ENCODE data around the gene CHRM4. TPM values are rescaled to one million over a fixed set of nuclear protein-coding genes. Genes with fewer than 3 reads are reported as not detected.

CHRM4 gene
- total RNA-seq, 1 experiment from 2014 or later: 1.1 TPM

GRCh38 chr11:46438211-46438610 is 46.6 kb upstream of the CHRM4 start:
- Histone ChIP-seq H3K27me3 (ENCODE audit: insufficient read depth, low read length) (no peaks in the 10 kb centered on the region), H3K27ac (ENCODE audit: low read depth, low read length) (no peak overlapping the region), H3K9me3 (ENCODE audit: control insufficient read depth in 1 of 2, insufficient read depth in 1 of 2, low read depth in 1 of 2, low read length in 2 of 2) (no peaks in the 10 kb centered on the region), H3K4me1 (ENCODE audit: control insufficient read depth in 1 of 2, insufficient read depth in 2 of 2, low read length in 2 of 2) (no peaks in the 10 kb centered on the region), H3K9ac (ENCODE audit: low read length) (no peak overlapping the region), H3K36me3 (ENCODE audit: control insufficient read depth in 1 of 2, insufficient read depth in 2 of 2, low read length in 2 of 2) (peaks cover 5 to 9% of the 10 kb centered on the region in 2 experiments; a peak in 1 of 4 replicates), H4K20me1 (ENCODE audit: insufficient read depth) (no peaks in the 10 kb centered on the region), H3K4me2 (ENCODE audit: low read length) (no peak overlapping the region), H2AFZ (ENCODE audit: low read depth, low read length, poor library complexity, severe bottlenecking) (no peak overlapping the region), H3K4me3 (replicated peaks in 1 of 2; ENCODE audit: low read depth in 1 of 2, low read length in 2 of 2) (no peak overlapping the region), H3K79me2 (ENCODE audit: insufficient read depth, low read length) (no peaks in the 10 kb centered on the region), H3K9me2 (ENCODE audit: insufficient read depth) (no peaks in the 10 kb centered on the region)
- POLR2A ChIA-PET: no interaction called here
- TF ChIP-seq SIN3A (IDR thresholded peaks at IDR 0.05; ENCODE audit: low read depth) (no peak), CBX3 (IDR thresholded peaks at IDR 0.05; ENCODE audit: low read depth) (no peak), MAX (IDR thresholded peaks at IDR 0.05) (no peak), EZH2phosphoT487 (IDR thresholded peaks at IDR 0.05; ENCODE audit: borderline replicate concordance) (no peak), POLR2A (IDR thresholded peaks at IDR 0.05; ENCODE audit: borderline replicate concordance, extremely low read depth, insufficient read depth, insufficient read length) (no peak), TCF7L2 (IDR thresholded peaks at IDR 0.05; ENCODE audit: borderline replicate concordance, extremely low read depth, insufficient read depth, insufficient read length) (no peak), FOSL1 (IDR thresholded peaks at IDR 0.05; ENCODE audit: low read depth) (no peak), ZBTB33 (IDR thresholded peaks at IDR 0.05; ENCODE audit: extremely low read depth, insufficient replicate concordance, low read length) (no peak), CEBPB (IDR thresholded peaks at IDR 0.05; ENCODE audit: low read depth) (no peak), JUND (IDR thresholded peaks at IDR 0.05) (no peak), POLR2AphosphoS5 (IDR thresholded peaks at IDR 0.05; ENCODE audit: low read depth, low read length) (no peak), SP1 (IDR thresholded peaks at IDR 0.05; ENCODE audit: low read depth) (no peak), REST (IDR thresholded peaks at IDR 0.05; ENCODE audit: low read depth) (no peak), ELF1 (IDR thresholded peaks at IDR 0.05; ENCODE audit: borderline replicate concordance, low read depth) (no peak), EGR1 (IDR thresholded peaks at IDR 0.05; ENCODE audit: low read depth) (no peak), CTCF (IDR thresholded peaks at IDR 0.05 in 2 of 3, conservative IDR thresholded peaks at IDR 0.05 in 1 of 3; ENCODE audit: borderline replicate concordance in 1 of 3, insufficient read depth in 1 of 3, low read depth in 2 of 3, low read length in 2 of 3) (no peak)
- BruUV-seq (replicated peaks): no TSS peak
- RAD21 ChIA-PET (ENCODE audit: low non-redundant PET in 1 of 2, low total read pairs in 2 of 2, uncharacterized antibody in 2 of 2, unreplicated experiment in 2 of 2): no interaction called here
- intact Hi-C loops (cut with micrococcal nuclease): no loop called here
- no peak for ATAC-seq
- CTCF ChIA-PET: no interaction called here
- DNase-seq (ENCODE audit: low read depth, low spot score): no peak

Measured in HCT116 (cell line).